PC-3 (cell line): ENCODE measurements around the gene ANKS1A.

Experiments
- CTCF ChIP-seq: fragments of 300-600 bp; sonication (generic); conservative IDR thresholded peaks from 2 replicates; pipeline ENCODE4 v1.5.1; 2017; ENCODE audit warnings: antibody characterized with exemption, low read depth, mild to moderate bottlenecking, low read length
- EZH2 ChIP-seq: fragments of 300-600 bp; sonication (generic); IDR thresholded peaks from one replicate; pipeline ENCODE4 v1.6.1; 2017; ENCODE audit warnings: antibody characterized with exemption, mild to moderate bottlenecking, low read length; ENCODE audit not compliant: unreplicated experiment
- EZH2phosphoT487 ChIP-seq: fragments of 300-600 bp; sonication (generic); IDR thresholded peaks from 2 replicates; pipeline ENCODE4 v1.6.1; 2018; ENCODE audit warnings: mild to moderate bottlenecking, antibody characterized with exemption, low read length, borderline replicate concordance

- TF ChIP-seq CTCF = no peak
- no peak for TF ChIP-seq EZH2
- TF ChIP-seq EZH2phosphoT487 = no peak
Measured at GRCh38 chr6:34897130-34897529, 8.1 kb downstream of the ANKS1A start.
